Fibroblast of gingiva (primary cell): Measurements from ENCODE around the gene DNPEP.
"Not testable (repeated sequence)": the region's sequence is repeated elsewhere in the genome, so short reads cannot be mapped to it uniquely, and the experiment has no call there.

Source experiments
- DNase-seq: peaks from one replicate; pipeline ENCODE4 v3.0.0-alpha.2; 2011; ENCODE audit warnings: low read depth

The DNPEP gene

DNA sequence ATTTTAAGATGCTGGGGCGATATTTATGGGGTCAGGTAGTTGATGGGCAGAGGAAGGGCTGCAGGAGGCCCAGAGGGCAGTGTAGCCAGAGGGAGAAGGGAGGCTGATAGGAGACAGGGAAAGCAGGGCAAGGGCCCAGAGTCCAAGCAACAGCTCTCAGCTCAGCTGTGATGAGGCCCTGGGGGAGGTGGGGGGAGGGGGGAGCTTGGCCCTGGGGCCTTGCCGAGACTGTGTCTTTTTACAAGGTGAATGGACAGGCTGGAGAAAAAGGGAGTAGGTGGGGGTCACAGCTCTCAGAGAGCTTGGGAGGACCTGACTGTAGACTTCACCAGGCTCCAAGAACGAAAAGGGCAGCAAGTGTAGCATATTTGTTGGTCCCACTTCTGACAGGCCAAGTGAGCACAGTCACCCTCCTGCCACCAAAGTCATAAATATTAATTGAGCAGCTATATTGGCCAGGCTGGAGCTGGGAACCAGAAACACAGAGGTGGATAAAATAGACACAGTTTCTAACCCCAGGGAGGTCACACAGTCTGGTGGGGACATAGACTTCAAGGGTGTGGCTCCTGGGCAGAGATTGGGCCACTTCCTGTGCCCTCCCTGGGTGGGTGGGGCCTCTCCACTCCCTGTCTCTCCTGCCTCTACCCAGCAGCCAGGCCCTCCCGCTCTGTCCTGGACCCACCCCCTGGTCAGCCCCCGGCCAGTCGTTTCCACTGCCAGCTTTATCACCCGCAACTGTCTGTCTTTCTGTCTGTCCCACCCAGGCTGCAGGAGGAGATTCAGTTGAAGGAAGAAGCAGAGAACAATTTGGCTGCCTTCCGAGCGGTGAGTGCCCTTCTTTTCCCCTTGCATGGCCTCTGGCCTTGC lies 31.9 kb upstream of the DNPEP start:
- DNase-seq: no peak

GRCh38 chr2:219419012-219419324 lies 31.3 kb upstream of the DNPEP start:
- DNase-seq: no peak

GRCh38 chr2:219418155-219419011 lies 30.7 kb upstream of the DNPEP start, which contains the start of gene DES:
TSS of gene DES (plus strand) at chr2:219418377. CDS start at chr2:219418463, 86 bp downstream.
- DNase-seq: no peak

DNA sequence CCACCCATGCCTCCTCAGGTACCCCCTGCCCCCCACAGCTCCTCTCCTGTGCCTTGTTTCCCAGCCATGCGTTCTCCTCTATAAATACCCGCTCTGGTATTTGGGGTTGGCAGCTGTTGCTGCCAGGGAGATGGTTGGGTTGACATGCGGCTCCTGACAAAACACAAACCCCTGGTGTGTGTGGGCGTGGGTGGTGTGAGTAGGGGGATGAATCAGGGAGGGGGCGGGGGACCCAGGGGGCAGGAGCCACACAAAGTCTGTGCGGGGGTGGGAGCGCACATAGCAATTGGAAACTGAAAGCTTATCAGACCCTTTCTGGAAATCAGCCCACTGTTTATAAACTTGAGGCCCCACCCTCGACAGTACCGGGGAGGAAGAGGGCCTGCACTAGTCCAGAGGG lies 29.7 kb upstream of the DNPEP start:
- no peak for DNase-seq

- no peak for DNase-seq
Measured at GRCh38 chr2:219416938-219417337, 29.2 kb upstream of the DNPEP start.

DNA sequence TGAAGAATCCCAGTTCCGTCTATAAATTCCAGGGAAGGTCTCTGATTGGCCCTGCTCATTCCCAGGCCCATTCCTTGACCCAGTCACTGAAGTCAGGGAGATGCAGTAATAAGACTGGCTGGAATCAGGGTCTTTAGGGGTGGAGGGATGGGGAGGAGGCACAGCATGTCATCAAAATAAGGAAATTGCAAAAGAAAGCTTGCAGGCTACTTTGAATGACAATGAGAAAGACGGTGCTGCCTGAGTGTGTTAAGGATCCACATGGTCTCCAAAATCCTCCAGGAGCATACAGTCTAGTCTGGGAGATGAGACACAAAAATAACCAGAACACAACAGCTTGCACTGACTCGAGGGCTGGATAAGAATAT lies 28.5 kb upstream of the DNPEP start:
- no peak for DNase-seq

DNA sequence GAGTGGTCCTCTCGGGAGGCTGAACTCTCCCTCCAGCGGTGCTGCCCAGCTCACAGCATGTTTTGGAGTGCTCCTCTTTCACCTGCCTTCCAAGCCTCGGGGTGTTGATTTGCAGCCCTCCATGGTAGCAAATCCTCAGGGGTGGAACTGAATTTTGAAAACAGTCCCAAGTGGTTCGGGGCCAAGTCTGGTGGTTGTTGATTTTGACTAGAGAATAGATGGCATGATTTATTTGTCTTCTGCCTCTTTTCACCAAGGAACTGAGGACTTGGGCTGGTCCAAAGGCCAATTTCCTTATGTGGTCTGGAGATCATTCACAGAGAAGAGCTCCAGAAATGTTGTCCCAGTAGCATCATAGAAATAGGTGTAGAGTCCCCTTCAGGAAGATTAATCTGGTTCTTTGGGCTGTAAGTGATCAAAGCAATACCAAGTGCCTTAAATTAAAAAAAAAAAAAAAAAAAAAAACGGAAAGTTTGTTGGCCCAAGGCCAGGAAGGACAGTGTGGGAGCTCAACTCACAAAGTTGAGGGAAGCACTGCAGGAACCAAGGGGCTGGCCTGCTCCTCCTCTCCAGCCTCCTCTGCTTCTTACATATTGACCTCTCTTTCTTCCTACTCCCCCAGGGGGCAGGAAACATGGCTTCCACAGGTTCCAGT lies 28.0 kb upstream of the DNPEP start:
- DNase-seq: no peak

DNA sequence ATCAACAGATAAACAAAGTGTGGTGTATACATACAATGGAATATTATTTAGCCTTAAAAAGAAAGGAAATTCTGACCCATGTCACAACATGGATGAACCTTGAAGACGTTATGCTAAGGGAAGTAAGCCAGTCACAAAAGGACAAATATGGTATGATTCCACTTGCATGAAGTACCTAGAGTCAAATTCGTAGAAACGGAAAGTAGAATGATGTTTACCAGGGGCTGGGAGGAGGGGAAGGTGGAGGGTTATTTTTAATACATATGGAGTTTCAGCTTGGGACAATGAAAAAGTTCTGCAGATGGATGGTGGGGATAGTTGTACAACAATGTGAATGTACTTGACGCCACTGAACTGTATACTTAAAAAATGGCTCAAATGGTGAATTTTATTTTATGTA lies 27.1 kb upstream of the DNPEP start:
- no peak for DNase-seq

GRCh38 chr2:219410390-219410789 lies 22.7 kb upstream of the DNPEP start:
- no peak for DNase-seq

DNA sequence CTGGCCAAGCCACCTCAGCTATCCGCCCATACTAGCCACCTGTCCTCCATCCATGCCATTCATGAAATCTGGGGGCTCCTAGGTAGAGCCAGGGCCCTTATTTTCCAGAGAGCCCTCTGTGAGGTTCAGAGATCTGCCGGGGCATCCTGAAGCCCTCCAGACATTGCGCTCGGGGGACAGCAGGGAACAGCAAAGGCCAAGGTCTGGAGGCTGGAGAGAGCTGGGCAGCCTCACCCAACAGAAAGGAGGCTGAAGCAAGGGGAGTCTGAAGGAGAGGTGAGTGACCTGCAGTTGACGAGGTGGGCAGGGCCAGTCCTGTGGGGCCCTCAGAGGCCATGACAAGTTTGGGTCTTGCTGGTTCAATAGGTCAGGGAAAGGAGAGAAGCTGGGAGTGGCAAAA lies 21.9 kb upstream of the DNPEP start:
- DNase-seq: no peak

GRCh38 chr2:219408631-219409030 lies 20.9 kb upstream of the DNPEP start:
- no peak for DNase-seq

DNA sequence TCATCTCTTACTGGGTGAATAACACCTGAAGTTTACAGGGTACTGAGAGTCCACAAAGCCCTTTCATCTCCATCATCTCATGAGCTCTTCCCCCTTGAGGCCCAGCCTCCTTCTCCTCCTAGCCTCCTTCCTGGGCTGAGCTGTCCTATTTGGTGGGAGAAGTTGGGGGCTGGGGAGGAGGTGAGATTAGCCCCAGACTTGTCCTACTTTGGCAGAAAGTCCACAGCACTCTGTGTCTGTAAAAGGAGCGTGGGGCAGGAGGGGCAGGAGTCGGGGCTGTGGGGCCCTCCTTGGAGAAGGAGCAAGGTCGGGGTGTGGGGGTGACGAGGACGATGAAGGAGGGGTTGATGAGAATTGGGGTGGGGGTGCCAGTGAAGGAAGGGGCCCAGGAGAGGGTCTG lies 20.5 kb upstream of the DNPEP start:
- no peak for DNase-seq

- not testable (repeated sequence) for DNase-seq
Measured at GRCh38 chr2:219407343-219407742, 19.6 kb upstream of the DNPEP start.

- peak; percentile 79 for DNase-seq
Measured at GRCh38 chr2:219406861-219407230, 19.1 kb upstream of the DNPEP start.

- DNase-seq: no peak
Measured at GRCh38 chr2:219405958-219406860, 18.5 kb upstream of the DNPEP start.

DNA sequence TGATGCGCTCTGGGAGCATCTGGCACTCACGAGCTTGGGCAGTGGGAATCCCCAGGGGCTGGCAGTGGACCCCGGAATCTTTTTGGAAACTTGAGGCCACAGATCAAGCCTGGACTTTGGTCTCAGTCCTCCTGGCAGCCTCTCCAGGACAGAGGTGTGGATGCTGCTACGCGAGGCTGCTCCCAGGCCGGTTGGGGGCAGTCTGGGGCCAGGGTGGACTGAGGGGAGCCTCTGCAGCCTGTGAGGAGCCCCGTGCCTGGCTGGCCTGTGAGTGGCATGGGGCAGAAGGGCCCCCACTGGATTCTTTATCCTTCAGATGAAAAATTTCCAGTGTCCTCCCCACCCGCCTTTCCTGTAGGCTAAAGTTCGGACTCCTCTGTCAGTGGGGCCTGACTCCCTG lies 17.7 kb upstream of the DNPEP start:
- DNase-seq: no peak

DNA sequence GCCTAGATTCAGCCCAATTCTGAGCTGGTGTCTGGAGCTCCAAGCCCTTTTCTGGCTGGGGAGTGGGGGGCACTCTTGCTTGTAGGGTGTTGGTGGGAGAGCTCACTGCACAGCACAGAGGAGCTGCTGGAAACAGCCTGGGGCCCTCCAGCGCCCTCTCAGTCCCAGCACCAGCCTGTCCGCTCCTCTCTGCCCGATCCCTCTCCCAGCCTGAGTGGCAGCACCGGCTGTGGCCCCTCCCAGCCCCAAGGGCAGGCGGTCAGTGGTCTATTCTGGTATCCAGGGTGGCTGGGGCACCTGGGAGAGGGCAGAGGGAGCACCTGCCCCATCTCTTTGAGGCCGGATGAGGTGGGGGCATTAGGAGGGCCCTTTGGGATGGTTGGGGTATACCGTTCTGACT lies 17.2 kb upstream of the DNPEP start:
- no peak for DNase-seq

GRCh38 chr2:219404291-219404910 lies 16.7 kb upstream of the DNPEP start:
- no peak for DNase-seq

DNA sequence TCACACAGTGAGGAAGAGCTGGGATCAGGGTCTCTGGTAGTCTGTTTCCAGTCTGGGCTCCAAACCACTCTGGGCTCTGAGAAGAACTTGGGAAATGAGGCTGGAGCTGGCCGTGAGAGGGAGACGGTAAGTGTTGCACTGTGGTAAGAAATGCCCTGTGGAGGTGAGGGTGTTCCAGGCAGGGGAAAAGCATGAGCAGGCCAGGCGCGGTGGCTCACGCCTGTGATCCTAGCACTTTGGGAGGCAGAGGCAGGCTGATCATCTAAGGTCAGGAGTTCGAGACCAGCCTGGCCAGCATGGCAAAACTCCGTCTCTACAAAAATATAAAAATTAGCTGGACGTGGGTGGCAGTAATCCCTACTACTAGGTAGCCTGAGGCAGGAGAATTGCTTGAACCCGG lies 16.1 kb upstream of the DNPEP start:
- no peak for DNase-seq

- DNase-seq: peak; percentile 71
Measured at GRCh38 chr2:219402665-219403515, 15.2 kb upstream of the DNPEP start.
